NCI-H1105 (cell line): ENCODE measurements around the gene ITGA5.

Experiments used
- DNase-seq: peaks from one replicate; lab custom pipeline; 2025; lab: John Stamatoyannopoulos, UW

Gene ITGA5

GRCh38 chr12:54419088-54419887 lies at the start of gene ITGA5:
ITGA5 (minus strand) TSS chr12:54419266; CDS start chr12:54419198, 68 bp downstream.
- no peak for DNase-seq

DNA sequence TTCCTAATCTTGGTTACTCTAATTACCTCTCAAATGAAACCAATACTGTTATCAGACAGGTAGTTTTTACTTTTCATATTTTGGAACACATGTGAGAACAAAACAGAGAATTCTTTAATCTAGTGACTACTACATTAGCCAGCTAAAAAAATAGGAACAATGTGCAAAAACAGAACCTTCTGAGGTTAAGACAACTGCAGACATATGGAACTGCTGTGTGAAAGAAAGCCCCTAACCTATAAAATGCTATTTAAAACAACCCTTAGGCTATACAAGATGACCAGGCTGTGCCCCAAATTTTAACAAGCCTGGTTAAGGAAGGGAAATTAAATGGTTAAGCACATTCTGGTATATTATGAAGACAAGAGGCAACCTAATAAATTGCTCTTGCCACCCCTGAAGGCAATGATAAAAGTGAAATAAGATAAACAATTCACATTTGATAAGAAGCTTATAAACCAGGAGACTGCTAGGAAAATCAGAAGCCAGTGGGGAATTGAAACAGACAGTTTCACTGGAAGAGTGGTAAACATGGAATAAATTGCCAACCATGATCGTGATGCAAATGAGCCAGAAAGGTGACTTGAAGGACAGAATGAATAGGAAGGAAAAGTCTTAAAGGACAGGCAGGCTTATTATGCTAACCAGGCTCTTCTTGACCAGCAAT lies 46.9 kb upstream of the ITGA5 start:
- no peak for DNase-seq

GRCh38 chr12:54463484-54463883 lies 44.4 kb upstream of the ITGA5 start:
- DNase-seq: no peak

DNA sequence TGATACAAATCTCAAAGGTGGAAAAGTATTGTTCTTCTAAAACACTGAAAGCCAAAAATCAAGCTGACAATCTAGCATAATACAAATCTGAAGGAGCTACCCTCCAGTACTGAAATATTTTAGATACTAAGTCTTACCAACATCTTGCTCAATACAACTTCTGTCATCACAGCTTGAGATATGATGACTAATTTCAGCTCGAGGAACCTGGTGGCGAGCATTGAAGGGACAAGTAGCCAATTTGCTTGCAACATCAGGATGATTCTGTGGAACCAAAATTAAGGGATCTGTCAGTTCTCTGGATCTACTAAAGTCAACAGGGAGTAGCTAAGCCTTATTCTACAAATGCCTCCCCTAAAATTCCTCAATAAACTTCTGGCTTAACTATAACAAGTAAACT lies 44.0 kb upstream of the ITGA5 start:
- DNase-seq: no peak

- DNase-seq: no peak
Measured at GRCh38 chr12:54460317-54460923, 41.4 kb upstream of the ITGA5 start.

DNA sequence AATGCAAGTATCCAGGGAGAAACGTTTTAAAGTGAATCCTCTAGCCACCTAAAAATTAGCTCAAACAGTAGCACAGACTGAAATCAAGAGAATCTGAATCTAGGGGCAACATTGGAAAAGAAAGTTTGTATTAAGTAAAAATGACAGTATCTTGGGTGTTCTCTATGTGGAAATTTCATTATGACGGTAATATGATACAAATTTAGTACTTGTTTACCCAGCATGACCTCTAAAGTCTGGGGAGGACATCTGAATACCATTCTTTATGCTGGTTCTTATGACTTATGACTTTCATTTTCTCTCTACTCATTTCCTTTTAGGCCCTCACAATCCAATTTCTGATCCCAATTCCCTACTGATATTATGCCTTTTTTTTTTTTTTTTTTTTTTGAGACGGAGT lies 40.3 kb upstream of the ITGA5 start:
- no peak for DNase-seq

DNA sequence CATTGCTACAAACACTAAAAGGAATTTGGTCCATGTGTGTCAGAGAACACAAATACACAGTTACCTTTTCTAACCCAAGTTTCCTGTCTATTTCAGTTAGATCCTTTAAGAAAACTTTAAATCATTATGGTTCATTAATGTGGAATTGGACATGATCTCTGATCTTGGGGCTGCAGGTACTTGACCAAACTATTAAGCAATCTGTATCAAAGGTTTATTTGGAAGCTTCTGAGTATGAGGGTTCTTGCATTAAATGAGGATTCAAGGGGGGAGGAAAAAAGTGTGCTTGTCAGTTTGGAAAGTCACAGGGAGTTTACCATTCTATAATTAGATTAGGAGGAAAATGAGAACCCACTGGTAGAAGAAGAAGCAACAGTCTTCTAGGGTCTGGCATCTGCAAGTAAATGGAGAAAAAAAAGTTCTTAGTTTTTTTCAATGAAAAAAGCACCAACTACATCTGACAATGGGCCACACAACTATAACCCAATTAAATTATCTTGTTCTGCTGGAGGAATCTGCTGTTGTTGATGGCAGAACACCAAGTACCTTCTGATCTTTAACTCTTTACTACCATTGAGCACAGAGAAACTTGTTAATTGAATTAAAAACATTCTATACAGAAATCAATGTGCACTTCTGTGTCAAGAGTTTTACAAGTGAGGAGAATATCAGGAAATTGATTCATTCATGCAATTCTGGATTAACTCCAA lies 36.8 kb upstream of the ITGA5 start:
- DNase-seq: no peak

GRCh38 chr12:54452628-54453027 lies 33.6 kb upstream of the ITGA5 start:
- no peak for DNase-seq

DNA sequence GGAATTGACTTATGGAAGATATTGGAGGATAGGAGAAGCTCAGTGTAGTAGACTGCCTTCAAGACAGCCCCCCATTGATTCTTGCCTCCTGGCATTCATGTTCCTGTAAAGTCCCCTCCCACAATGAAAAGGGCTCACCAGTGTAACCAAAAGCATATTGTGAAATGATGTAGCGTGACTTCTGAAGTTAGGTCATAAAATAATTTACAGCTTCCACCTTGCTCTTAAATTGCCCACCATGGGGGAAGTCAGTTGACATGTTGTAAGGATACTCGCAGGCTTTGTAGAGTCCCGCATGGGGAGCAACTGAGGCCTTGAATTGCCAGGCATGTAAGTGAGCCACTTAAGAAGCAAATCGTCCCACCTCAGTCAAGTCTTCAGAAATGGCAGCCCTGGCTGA lies 29.3 kb upstream of the ITGA5 start:
- DNase-seq: no peak

DNA sequence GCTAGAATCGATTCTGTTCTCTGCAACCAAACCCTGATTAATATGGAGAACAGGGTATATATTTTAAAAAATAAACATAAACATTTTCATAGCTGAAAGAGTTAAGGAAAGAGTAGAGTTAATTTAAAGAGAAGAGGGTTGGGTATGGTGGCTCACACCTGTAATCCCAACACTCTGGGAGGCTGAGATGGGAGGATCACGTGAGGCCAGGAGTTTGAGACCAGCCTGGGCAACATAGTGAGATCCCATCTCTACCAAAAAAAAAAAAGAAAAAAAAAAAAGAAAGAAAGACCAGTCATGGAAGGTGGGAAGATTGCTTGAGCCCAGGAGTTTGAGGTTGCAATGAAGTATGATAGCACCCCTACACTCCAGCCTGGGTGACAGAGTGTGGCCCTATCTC lies 28.9 kb upstream of the ITGA5 start:
- DNase-seq: no peak

DNA sequence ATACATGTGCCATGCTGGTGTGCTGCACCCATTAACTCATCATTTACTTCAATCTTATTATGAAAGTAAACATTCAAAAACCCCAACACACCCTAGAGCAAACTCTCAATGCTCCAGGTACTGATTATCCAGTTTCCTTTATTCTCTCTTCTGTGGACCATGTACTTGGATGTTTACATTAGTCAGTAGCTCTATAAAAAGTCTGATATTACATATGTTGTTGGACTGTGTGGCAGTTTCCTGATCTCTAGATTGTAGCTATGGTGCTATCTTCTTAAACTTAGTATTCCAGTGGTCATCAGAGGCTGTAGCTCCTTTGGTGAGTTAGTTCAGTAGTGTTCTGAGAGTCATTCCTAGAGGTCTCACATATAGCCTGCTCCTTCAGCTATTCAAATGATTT lies 25.1 kb upstream of the ITGA5 start:
- no peak for DNase-seq

DNA sequence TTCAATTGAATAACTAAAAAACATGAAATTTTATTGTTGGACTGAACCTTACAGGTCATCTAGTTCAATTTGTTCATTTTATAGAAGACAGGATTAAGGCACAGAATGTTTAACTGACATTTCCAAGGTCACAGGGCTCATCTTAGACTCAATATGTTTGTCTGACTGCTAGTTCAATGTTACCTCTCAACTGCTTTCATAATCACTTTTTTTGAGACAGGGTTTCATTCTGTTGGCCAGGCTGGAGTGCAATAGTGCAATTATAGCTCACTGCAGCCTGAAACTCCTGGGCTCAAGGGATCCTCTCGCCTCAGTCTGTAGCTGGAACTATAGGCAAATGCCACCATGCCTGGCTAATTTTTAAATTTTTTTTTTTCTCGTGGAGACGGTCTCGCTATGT lies 24.4 kb upstream of the ITGA5 start:
- DNase-seq: no peak

DNA sequence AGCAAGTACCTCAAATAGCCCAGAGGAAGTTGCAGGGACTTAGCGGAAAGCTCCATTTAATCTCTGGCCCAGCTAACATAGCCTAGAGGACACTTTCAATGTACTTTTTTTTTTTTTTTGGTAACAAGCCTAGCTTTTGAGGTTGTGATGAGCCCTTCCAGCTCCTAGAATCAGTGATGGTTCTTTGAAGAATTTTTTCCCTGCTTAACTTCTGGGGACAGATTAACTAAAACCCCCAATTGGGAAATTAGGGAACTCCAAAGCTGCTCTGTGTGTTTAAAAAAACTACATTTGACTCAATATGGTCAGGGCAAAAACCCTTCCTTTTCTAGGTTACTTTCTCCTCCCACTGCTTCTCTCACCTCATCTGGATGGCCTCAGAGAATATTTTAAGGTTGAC lies 23.9 kb upstream of the ITGA5 start:
- no peak for DNase-seq

DNA sequence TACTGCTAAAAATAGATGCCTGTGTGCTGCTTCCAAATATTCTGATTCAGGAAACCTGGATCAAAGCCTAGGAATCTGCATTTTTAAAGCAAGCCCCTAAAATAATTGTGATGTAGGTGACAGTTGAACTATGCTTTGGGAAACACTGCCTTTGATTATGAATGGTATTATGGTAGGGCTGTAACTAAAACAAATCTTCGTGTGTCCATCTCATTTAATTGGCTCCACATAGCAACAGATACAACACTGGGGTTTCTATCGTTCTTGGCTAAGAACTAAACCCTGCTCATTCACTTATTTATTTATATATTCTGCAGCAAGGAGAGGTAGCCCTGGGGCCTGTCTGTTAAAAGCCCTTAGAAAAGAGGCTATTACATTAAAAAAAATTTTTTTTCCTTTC lies 23.0 kb upstream of the ITGA5 start:
- no peak for DNase-seq

DNA sequence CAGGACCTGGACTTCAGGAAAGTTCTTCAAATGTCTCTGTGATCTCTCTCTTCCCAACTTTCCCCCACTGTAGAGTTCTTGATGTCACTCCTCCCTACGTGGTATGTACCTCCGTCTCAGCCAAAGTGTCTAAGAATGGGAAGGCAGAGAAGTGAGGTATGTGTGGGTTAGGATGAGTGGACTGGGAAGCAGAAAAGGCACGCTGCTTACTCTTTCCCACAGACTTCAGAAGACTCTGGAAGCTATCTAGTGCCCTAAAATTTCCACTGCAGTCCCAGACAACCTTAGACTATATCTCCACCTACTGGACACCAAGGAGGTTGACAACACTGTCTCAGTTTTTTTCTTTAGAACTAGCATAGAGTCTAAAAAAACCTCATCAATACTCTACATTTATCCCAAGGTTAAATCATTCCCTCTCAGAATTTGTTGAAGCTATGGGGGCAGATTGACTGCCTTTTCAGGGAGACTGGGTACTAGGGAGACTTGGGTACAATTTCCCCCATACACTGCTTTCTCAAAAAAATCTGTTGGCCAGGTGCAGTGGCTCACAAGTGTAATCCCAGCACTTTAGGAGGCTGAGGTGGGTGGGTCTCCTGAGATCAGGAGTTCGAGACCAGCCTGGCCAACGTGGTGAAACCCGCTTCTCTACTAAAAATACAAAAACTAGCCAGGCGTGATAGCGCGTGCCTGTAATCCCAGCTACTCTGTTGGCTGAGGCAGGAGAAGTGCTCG lies 20.6 kb upstream of the ITGA5 start:
- DNase-seq: no peak

GRCh38 chr12:54439096-54439495 lies 20.0 kb upstream of the ITGA5 start:
- no peak for DNase-seq

DNA sequence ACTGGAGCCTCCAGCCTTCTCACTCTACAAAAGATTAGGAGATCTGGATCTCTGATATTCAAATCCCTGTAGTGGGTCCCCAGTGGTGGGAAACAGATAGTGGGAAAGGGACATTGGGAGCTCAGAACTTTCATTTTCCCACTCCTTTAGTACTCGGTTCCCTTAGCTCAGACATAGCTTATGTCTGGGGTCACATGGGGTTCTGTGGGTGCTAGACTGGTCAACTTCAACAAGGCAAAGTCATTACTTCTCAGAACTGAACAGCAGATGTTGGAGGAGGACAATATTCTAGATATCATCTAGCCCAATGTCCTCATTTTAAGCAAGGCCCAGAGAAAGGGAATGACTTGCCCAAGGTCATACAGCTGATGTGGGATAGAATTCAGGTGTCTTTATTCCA lies 19.5 kb upstream of the ITGA5 start:
- DNase-seq: no peak

- no peak for DNase-seq
Measured at GRCh38 chr12:54437697-54438096, 18.6 kb upstream of the ITGA5 start.

DNA sequence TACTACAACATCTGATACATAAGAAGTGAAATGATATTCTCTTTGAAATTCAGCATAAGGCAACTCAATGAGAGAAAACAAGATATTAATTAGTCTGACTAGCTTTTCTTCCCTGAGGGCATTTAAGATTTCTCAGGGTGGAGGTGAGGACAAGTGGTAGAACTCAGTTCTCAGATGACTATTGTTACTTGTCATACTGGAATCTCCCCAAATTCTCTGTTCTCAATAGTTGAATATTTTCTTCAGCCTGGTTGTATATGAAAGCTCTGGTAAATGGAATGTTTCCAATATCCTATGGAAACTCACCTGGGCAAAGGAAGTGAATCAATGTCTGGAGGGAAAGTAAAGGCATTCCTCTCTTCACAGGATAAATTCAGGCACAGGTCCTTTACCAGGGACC lies 18.2 kb upstream of the ITGA5 start:
- no peak for DNase-seq

GRCh38 chr12:54432815-54433164 lies 13.7 kb upstream of the ITGA5 start:
- no peak for DNase-seq

- no peak for DNase-seq
Measured at GRCh38 chr12:54431911-54432814, 13.1 kb upstream of the ITGA5 start.
